Activated CD8-positive, alpha-beta memory T cell treated with anti-CD3 and anti-CD28 coated beads, Interleukin-2, amount 50 U/mL, for 1 hour (primary cell): ENCODE data around the gene SLC7A6OS.

Experiments
- DNase-seq: peaks from one replicate; pipeline ENCODE4 v3.0.0-alpha.2; 2020; ENCODE audit errors: extremely low read depth

SLC7A6OS gene

DNA sequence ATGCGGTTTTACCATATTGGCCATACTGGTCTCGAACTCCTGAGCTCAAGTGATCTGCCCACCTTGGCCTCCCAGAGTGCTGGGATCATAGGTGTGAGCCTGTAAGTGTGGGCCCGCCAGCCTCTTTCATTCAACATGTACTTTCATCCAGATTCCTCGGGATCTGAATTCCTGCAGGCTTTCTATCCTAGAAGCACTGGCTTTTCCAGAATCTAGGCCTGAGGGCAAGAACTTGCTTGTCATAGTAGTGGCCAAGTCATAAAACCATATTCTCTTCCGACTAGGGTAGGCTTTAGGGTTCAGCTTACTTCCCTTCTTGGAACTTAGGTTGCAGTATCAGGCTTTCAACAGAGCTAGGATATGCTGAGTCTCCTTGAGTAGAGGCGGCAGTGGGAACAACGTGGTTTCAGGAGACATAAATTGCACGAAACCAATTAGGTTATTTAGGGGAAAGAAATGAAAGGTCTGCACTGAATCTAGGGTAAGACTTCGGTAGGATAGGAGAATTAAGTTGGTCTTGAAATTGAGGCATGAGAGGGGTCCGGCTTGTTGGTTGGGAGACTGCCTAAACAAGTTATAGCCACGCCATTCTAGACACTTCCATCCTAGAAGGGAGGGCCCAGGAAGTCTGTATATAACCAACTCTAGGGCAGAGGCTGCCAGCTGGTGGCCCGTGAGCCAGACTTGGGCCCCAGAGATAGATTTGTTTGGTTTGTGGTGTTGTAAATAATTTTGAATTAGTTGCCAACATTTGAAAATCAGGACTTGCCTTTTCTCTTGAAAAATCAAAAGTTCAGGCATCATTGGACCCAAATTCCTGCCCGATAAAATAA, 30.8 kb downstream of the SLC7A6OS start:
- DNase-seq = no peak

DNA sequence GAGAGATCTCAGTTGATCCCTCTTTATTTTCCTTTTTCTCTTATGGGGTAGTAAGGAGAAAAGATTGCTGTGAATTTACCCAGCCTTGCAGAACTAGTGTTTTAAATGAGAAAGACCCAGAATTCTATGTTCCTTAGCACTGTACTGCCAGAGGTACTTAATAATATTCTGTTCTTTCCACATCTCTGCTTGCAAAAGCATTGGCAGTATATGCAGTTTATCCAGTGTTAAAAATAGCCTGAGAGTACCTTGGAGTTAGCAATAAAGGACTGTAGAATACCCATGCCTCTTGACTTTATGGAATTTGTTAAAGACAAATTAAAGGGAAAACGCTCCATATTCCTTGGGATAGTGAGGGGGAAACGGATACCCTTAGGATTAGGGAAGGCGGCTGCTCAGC, 34.5 kb downstream of the SLC7A6OS start:
- DNase-seq = no peak

DNA sequence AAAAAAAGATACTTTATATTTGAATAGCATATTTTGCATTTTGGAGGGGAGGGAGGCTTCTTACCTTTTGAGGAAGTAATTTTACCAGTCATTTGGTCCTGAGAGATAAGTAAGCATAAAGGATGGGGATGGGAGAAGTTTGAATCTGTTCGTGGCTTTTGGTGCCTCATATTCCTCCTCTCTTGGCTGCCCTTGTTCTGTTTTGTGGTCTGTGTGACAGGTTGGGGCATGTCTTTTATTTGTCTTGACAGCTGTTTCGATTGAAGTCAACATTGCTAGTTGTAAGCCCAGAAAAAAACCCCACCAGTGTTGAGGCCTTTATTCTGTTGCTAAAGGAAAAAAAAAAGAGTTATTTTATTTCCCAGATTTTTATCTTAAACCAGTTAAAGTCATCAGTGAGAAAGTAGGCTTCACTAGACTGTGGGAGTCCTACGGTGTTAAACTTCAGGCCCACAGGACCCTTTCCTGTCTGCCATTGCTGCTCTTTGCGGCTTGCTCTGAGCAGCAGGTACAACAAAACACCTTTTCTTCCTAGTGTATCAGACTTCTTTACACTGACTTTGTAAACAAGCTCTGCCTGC, 35.0 kb downstream of the SLC7A6OS start:
- DNase-seq = no peak

DNA sequence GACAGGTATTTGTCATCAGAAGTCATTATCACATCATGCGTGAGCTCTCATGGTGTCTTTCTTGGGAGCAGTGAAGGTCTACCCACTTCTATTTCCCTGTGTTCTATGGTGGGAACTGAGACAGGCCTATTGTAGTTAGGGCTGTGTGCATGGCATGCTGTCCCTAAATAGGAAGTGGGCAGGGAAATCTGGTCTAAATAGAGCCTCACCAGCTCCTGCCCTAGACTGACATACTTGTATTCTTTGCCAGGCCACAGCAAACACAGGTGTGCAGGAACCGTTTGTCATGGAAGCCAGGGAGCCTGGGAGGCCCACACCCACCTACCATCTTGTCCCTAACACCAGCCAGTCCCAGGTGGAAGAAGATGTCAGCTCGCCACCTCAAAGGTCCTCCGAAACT, 36.3 kb downstream of the SLC7A6OS start:
- no peak for DNase-seq

DNA sequence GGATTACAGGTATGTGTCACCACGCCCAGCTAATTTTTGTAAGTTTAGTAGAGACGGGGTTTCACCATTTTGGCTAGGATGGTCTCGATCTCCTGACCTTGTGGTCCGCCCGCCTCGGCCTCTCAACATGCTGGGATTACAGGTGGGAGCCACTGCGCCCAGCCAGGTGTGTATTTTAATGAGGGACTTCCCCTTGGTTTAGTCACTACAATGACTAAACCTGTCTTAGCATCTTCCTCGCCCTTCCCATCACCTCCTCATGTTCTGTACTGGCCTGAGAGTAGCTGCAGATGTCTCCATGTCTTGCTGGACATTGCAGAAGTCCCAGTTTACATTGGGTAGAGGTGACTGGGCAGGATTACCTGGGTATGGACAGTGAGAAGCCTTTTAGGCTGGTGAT, 36.9 kb downstream of the SLC7A6OS start:
- DNase-seq = no peak

DNA sequence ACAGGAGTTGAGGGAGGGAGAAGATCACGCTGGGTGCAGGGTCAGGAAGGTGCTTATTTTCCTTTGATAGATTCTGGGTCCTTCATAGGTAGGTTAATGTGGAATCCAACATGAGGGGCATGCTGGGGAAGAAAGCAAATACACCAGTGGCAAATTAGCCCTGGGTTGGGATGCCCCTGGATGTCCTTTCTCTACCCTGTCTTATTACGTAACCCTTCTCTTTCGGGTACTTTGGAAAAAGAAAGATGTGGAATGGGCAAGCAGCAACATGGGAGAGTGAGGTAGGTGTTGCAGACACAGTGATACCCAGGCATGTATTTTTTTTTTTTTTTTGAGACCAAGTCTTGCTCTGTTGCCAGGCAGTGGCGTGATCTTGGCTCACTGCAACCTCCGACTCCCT, 37.3 kb downstream of the SLC7A6OS start:
- DNase-seq = no peak

DNA sequence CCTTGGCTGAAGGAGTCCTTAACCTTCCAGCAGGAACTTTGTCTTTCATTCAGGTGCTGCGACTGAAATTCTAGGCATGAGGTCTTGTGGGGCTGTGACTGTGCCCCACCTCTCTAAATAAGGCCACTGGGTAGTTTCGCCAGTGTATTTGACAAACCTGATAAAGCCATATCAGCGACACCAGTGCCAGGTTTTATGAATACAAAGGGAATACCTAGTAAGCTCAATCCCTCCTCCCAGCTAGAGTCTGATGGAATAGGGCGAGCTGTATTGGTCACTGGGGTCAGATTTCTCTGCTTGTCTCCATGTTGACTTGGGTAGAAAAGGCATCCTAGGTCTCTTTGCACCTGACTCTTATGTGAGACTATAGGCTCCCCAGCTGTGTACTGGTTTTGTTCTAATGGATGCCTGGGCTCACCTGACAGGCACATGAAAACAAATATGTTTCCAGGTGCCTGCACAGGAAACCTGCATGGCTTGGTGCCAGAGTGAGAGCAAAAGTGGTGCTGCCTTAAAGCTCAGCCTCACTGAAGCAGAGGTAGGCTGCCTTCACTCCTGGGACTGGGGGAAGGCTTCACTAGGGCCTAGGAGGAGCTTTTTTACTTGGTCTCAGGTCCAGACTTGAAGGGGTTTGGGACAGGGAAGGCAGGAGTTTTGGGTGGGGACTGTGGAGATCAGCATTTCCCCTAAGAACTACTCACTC, 38.1 kb downstream of the SLC7A6OS start:
- no peak for DNase-seq

DNA sequence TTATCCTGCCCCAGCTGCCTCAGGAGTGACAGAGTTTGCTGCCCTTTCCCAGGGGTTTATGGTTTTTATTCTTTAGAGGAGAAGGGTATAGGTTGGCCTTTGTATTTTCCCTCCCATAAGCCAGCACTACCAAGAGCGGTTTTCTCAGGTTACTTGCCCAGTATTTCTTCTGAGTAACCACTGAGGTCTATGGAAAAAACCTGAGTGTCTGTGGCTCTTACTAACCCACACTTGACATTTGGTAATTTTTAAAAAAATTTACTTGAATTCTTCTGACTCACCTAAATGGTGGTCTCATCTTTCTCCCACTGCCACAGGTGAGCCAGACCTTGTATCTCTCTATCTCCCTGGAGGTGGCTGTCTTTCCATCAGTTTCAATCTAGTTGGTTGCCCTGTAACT, 40.4 kb downstream of the SLC7A6OS start:
- DNase-seq = no peak

DNA sequence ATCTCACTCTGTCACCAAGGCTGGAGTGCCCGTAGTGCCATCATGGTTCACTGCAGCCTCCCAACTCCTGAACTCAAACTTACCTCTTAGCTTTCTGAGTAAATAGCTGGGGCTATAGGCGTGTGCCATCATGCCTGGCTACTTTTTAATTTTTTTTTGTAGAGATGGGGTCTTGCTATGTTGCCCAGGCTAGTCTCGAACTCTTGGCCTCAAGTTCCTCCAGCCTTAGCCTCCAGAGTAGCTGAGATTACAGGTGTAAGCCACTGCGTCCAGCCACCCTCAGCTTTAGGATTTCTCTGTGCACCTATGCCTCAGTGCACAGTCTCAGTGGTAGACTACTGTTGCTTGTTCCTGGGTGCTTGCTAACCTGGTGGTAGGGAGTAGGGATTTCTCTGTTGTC, 41.0 kb downstream of the SLC7A6OS start:
- DNase-seq = no peak

DNA sequence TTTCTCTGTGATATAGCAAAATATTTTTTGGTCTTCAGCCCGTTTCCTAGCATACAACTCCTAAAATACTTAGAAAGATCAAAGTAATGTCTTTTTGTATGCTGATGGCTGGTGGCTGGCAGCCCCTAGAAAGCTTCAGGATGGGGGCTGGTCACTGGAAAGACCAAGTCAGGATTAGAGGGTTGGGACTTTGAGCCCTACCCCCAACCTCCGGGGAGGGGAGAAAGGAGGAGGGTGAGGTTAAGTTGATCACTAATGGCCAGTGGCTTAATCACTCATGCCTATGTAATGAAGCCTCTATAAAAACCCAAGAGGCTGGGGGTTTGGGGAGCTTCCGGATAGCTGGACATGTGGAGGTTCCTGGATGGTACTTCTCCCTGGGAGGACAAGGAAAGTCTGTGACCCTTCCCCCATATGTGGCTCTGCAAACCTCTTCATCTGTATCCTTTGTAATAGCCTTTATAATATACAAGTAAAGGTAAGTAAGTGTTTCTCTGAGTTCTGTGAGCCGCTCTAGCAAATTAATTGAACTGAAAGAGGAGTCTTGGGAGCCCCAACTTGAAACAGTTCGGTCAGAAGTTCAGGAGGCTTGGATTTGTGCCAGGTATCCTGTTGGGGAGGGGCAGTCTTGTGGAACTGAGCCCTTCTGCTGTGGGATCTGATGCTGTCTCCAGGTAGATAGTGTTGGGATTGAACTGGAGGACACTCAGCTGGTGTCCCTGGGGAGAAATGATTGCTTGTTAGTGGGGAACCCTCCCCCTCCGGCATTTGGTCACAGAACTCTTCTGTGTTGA, 42.9 kb downstream of the SLC7A6OS start:
- DNase-seq = no peak

DNA sequence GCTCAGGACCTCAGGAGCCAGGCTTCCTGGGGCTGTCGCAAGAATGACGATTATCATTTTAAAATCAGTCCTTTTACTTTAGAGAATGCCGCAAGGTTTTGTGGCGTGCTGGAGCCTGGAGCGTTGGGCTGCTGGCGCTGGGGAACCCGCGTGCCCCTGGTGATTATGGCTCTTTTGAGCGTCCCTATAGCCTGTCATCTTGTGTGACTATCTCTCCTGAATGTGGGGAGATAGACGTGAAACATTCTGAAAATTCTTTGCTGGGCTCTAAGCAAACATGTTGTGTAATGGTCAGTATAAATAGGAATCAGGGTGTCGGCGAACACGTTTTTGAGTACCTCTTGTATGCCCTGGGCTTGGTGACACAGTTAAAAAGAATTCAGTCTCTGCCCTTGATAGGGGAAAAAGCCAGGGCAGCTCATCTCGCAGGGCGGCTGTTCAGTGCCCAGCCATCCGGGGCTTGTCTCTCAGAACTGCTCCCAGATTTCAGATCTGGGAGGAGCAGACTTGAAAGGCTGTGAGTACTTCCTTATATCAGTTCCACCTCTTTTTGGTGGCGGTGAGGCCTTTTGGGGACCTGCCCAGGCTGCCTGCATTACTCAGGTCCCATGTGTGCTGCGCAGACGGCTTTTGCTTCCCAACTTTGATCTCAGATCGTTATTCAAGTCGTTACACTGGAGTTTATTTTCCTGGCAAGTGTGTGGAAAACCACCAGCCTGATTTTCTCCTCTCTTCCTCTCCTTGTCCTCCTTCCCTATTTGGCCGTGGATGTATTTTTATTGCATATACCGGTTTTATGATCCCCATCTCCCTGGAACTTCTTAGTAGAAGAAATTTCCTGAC, 45.4 kb downstream of the SLC7A6OS start:
- DNase-seq = no peak

DNA sequence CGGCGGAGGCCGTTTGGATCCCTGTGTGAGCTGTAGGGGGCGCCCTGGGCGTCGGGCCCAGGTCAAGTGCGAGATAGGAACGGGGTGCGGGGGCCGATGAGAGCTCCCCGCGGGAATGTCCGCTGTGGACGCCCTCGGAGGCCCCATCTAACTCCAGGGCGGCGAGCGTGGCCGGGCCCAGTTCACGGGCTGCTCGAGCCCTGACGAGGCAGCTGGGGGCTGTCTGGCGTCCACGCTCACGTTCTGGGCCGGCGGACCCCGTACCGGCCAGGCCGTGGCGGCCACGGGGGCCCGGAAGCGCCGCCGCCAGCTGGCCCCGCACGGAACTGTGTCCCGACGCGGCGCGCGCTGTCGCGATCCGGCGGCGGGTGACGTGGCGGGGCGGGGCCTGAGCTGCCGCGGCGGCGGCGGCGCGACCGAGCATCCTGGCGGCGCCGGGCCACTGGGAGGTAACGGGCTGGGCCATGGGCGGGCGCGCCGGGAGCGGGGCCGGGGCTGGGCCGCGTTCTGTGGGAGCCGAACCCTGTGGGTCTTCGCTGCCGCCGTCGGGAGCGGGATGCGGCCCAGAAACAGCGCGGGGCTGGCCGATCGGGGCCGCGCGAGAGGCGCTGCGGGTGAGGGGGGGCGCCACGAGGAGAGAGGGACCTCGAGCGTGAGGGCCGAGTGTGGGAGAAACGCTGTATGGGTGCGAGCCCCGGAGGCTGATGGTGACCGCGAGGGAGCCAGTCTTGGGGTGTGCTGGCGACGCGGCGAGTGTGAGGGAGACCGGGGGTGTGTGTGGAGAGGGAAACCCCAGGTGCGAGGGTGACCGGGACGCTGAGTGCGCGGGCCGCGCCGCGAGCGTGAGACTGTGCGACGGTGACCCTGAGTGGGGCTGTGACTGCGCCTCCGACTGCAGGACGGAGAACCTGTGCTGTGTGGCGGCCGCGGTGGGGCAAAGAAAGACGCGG, 46.3 kb downstream of the SLC7A6OS start, which contains the start of gene SLC7A6:
Gene SLC7A6 (plus strand): TSS at position 399 of the 950 bp plus-strand sequence. CDS start 10,201 bp downstream, outside the sequence.
- no peak for DNase-seq

DNA sequence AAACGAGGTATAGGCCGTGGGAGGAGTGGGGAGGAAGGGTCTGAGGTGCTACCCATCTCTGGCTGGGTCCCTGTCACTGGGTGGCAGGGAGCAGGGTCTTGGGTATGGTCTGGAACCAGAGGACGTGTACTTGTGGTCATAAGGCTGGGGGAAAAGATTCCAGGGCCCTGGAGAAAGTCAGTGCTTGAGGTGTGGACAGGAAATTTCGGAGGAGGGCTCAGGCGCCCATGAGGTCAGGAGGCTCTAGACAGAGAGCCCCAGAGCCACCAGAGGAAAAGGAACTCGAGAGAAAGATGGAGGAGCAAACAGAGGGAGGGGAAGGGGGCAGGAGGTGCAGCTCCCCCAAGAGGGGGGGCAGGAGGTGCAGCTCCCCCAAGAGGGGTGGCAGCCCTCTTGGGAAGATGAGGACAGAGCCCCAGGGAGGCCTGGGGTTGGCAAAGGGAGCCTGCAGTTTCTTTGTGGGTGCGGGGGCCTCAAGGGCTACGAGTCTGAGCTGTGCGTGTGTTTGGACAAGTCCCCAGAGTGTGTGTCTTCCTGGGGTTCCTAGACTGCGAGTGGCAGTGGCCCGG, 47.1 kb downstream of the SLC7A6OS start:
- no peak for DNase-seq

DNA sequence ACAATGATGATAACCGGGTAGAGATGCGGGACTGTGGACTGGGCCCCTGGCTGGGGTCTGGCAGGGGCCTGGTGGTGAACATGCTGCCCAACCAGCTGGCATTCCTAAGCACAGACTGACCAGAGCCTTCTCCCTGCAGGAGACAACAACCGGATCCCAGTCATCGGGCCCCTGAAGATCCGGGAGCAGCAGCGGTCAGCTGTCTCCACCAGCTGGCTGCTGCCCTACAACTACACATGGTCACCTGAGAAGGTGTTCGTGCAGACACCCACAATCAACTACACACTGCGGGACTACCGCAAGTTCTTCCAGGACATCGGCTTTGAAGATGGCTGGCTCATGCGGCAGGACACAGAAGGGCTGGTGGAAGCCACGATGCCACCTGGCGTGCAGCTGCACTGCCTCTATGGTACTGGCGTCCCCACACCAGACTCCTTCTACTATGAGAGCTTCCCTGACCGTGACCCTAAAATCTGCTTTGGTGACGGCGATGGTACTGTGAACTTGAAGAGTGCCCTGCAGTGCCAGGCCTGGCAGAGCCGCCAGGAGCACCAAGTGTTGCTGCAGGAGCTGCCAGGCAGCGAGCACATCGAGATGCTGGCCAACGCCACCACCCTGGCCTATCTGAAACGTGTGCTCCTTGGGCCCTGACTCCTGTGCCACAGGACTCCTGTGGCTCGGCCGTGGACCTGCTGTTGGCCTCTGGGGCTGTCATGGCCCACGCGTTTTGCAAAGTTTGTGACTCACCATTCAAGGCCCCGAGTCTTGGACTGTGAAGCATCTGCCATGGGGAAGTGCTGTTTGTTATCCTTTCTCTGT, 51.5 kb downstream of the SLC7A6OS start:
- DNase-seq = no peak

DNA sequence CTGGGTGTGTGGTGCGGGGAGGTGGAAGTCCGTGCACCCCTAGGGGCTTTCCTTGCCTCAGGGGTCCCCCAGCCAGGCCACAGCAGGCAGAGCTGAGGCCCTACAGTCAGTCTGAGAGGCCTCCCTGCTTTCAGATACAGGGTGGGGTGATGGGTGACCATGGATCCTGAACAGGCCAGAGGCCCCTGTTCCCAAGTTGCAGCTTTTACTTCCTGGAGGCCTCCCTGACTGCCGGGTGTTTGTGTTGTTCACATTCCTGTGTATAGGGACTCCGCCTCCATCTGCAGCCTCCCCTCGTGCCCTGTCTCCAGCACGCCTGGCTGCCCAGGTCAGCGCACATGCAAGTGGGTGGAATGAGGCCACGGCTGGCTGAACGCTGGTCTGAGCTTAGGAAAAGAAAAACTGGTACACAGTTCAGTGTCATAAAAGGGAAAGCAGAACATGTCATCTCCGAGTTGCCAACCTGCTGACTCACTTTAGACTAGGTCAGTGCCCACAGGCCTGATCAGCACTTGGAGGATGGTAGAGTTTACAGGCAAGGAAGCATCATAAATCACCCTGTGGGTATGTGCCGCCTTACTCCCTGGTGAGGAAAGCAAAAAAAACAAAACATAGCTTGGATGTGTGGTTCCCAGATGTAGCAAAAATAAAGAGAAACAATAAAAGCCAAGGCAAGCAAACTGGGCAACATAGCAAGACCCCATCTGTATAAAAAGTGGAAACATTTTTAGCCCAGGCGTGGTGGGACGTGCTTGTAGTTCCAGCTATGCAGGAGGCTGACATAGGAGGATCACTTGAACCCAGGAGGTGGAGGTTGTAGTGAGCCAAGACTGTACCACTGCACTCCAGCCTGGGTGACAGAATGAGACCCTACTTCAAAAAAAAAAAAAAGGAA, 52.6 kb downstream of the SLC7A6OS start:
- no peak for DNase-seq

DNA sequence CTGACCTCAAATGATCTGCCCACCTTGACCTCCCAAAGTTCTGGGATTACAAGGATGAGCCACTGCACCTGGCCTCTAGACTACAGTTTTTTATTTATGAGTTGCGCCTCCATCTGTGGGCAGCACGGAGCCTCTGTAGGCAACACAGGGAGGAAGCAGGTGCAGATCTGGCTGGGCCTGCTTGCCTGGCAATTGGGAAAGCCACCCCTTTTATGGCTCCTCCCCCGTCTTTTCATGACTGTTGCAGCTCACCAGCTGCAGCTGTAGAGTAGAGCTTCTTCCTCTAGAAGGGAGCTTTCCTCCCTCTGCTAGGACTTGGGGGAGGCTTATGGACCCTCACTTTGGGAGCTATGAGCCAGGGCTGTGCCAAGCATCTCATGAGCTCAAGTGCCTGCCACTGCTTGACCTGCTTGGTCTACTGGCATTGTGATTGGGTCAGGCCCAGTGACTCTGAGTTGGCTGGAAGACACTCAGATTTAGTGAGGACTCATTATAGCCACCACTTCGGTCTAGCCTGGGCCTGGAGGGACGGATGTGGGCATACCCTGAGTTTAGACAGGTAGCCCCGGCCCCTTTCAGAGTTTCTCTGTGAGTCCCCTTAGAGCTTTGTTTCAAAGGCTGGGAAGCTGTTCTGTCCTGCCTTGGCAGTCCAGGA, 53.4 kb downstream of the SLC7A6OS start:
- DNase-seq = no peak

DNA sequence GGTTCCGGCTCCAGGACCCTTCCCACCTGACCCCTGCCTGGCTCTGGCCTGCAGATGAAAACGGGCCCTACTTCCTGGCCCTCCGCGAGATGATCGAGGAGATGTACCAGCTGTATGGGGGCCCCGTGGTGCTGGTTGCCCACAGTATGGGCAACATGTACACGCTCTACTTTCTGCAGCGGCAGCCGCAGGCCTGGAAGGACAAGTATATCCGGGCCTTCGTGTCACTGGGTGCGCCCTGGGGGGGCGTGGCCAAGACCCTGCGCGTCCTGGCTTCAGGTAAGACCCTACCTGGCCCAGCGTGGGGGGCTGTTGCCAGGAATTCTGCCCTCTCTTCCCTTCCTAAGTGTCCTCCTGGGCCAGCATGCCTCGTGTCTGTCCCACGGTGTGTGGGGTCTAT, 55.0 kb downstream of the SLC7A6OS start:
- no peak for DNase-seq
